HG03432 (cell line): Measurements from ENCODE around the gene CYTH3.
"Not testable (repeated sequence)": the region's sequence is repeated elsewhere in the genome, so short reads cannot be mapped to it uniquely, and the experiment has no call there.

Experiments
- ATAC-seq: cut with Tn5 transposase; IDR thresholded peaks from one replicate; pipeline ENCODE4 v1.9.1; 2021; ENCODE audit warnings: mild to moderate bottlenecking, moderate library complexity; ENCODE audit not compliant: unreplicated experiment

The CYTH3 gene

GRCh38 chr7:6154542-6155404, 117.7 kb downstream of the CYTH3 start:
- no peak for ATAC-seq

GRCh38 chr7:6153646-6154541, 118.5 kb downstream of the CYTH3 start:
- ATAC-seq: no peak

GRCh38 chr7:6151994-6152735, 120.3 kb downstream of the CYTH3 start:
- ATAC-seq: no peak

GRCh38 chr7:6151527-6151926, 120.9 kb downstream of the CYTH3 start:
- ATAC-seq: not testable (repeated sequence)

GRCh38 chr7:6149996-6150395, 122.4 kb downstream of the CYTH3 start:
- ATAC-seq: no peak

GRCh38 chr7:6148724-6149360, 123.6 kb downstream of the CYTH3 start:
- ATAC-seq: no peak

GRCh38 chr7:6147627-6148026, 124.8 kb downstream of the CYTH3 start:
- no peak for ATAC-seq

- no peak for ATAC-seq
Measured at GRCh38 chr7:6146666-6147065, 125.8 kb downstream of the CYTH3 start.

GRCh38 chr7:6143997-6144396, 128.4 kb downstream of the CYTH3 start:
- ATAC-seq: no peak

- no peak for ATAC-seq
Measured at GRCh38 chr7:6142871-6143380, 129.5 kb downstream of the CYTH3 start.

- ATAC-seq: no peak
Measured at GRCh38 chr7:6139189-6139996, 133.0 kb downstream of the CYTH3 start.

- no peak for ATAC-seq
Measured at GRCh38 chr7:6136475-6136874, 135.9 kb downstream of the CYTH3 start.

- no peak for ATAC-seq
Measured at GRCh38 chr7:6133249-6133648, 139.2 kb downstream of the CYTH3 start.

GRCh38 chr7:6130007-6130587, 142.3 kb downstream of the CYTH3 start:
- no peak for ATAC-seq

- no peak for ATAC-seq
Measured at GRCh38 chr7:6128205-6128604, 144.2 kb downstream of the CYTH3 start.

GRCh38 chr7:6127110-6127490, 145.3 kb downstream of the CYTH3 start:
- ATAC-seq: no peak

GRCh38 chr7:6123843-6124242, 148.6 kb downstream of the CYTH3 start:
- ATAC-seq: no peak

GRCh38 chr7:6121141-6121540, 151.3 kb downstream of the CYTH3 start:
- no peak for ATAC-seq

- ATAC-seq: no peak
Measured at GRCh38 chr7:6117533-6117932, 154.9 kb downstream of the CYTH3 start.
